NCI-H226 (cell line): ENCODE results near the gene TIAM1.

ENCODE experiments used
- DNase-seq: peaks from one replicate; pipeline ENCODE4 v3.0.0-alpha.2; 2015

TIAM1 gene

DNA sequence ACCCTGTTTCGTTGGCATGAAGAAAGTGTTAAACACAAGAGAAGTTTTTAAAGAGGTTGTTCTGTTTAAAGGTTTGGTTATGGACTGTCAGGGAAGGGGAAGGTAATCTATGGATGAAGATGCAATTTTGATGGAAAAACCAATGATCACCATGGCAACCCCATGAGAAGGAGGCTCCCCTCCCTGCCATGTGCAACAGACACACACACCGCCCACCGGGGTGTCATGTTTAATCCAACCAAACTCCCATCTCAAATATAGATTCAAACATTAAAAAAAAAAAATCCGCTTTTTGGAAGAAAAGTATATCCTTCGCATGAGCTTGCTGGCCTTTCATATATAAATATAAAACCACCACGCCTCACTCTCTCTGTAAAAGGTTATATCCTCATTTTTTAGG lies 224.9 kb downstream of the TIAM1 start:
- no peak for DNase-seq

DNA sequence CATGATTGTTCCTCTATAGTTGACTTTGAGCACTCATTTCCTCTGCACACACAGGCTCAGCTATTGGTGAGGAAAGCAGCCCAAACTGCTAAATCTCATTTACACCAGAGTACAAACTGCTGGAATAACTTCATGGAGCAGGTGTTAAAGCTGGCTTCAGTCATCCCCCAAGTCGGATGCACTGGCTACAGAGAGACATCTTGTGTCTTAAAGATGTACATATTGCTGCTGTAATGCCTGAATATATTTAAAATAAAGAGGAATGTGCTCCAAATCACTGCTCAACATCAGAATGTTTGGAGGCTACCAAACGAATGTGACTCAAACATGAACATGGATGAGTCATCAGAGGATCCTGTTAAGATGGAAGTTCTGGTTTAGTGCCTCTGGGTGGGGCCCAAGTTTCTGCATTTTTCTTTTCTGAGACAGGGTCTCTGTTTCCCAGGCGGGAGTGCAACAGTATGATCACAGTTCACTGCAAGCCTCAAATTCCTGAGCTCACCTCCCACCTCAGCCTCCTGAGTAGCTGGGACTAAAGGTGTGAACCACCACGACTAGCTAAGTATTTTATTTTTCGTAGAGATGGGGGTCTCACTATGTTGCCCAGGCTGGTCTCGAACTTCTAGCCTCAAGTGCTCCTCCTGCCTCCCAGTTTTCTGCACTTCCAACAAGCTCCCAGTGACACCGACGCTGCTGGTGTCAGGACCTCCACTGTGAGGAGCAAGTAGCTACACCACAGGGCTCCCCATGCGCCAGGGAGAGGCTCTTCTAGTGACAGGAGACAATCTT lies 226.7 kb downstream of the TIAM1 start:
- peak; percentile 71 for DNase-seq

DNA sequence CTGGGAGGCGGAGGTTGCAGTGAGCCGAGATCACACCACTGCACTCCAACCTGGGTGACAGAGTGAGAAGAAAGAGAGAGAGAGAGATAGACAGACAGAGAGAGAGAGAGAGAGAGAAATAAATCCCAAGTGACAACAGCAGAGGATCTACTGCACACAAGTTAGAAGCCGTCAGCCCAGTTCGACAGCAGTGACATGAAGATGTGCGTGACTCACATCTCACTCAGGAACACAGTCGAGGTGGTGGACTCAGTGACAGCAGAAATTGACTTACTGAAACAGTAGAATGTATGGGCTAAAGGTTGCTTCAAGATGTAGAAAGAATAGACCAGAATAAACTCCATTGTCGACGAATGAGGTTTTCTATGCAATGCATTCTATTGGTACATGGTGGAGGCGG lies 228.8 kb downstream of the TIAM1 start:
- no peak for DNase-seq

DNA sequence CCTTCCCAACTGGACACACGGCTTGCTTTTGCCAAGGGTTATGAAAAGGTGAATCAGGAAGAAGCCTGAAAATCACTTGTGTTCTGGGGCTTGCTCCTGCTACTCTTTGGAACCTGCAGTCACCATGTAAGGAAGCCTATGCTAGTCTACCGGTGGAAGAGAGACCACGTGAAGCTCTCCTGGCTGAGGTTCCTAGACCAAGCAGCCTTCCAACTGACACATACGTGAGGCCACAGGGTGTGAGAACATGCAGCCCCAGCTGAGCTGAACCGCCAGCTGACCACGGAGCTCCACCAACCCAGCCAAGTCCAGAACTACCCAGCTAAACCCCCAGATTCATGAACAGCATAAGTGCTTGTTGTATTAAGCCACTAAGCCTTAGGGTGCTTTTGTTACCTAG lies 233.0 kb downstream of the TIAM1 start:
- no peak for DNase-seq

DNA sequence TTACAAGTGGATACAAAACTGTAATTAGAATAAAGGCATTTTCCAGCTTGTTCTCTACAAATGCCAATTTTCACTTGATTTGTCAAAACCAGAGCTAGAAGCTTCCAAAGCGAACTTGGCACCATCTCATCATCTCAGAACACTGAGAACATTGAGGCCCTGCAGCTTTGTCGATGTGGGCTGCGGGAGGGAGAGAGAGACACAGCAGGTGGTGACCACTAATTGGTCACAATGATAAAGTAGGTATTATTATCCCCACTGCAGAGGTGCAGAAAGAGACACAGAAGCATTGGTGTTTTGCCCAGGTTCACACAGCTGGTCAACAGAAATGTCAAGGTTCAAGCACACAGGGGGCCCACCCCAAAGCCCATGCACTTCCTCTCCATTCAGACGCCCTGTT lies 233.6 kb downstream of the TIAM1 start:
- DNase-seq: no peak

DNA sequence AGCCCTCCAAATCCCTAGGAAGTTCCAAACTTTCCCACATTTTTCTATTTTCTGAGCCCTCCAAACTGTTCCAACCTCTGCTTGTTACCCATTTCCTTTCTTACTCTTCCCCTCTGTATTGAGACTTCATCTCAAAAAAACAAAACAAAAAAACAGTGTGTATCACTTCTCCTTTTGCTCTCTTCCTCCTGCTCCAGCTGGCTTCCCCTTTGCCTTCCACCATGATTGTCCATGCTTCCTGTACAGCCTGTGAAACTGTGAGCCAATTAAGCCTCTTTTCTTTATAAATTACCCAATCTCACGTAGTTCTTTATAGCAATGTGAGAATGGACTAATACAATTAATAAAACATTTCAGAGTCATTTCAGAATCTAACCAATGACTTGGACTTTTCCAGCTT lies 236.2 kb downstream of the TIAM1 start:
- no peak for DNase-seq

DNA sequence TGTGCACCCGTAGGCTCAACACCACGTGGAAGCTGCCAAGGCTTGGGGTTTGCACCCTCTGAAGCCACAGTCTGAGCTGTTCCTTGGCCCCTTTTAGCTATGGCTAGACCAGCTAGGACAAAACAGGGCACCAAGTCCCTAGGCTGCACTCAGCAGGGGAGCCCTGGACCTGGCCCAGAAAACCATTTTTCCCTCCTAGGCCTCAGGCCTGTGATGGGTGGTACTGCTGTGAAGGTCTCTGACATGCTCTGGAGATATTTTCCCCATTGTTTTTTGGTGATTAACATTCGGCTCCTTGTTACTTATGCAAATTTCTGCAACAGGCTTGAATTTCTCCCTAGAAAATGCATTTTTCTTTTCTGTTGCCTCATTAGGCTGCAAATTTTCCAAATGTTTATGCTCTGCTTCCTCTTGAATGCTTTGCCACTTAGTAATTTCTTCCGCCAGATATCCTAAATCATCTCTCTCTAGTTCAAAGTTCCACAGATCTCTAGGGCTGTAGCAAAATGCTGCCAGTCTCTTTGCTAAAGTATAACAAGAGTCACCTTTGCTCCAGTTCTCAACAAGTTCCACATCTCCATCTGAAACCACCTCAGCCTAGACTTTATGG lies 236.8 kb downstream of the TIAM1 start:
- DNase-seq: no peak

DNA sequence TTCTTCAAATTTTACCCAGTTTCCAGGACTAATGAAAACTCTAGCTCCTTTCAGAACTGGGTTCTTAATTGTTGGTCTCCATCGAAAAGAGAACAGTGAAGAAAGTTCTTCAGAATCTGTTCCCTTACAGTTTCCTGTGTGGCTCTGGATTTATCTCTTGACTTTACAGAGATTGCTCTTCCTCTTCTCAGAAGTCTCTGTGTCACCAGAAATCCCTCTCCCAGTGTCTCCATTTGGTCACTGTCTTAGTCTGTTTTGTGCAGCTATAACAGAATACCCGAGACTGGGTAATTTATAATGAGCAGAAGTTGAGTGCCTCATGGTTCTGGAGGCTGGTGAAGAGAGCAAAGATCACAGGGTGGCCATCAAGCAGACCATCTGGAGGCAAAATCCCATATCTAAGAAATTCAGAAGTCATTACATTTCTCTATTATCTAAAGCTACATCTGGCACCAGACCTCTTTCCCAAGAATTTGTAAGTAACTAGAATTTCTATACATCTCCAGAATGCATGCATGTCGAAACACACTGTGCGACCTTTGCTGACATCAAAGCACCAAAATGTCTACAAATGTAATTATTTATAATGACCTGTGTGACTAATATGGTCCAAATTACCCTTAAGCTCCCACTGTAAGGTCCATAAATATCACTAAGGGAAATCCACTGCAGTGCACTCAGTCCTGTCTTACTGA lies 240.3 kb downstream of the TIAM1 start:
- DNase-seq: no peak

DNA sequence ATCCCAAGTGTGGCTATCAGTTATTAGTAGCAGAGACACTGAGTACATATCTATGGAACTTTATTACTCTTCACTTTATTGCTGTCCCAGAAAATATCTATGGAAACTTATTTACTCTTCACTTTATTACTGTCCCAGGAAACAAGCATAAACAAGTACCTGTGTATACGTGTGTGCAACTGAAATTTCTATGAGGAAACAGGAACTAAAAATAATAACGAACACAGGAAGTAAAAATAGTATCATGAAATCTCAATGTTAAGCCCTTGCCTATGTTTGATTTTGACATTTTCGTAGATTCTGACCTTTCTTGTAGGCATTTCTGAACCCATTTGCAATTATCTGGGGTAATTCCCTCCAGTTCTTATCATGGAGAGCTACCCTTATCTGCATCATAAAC lies 240.9 kb downstream of the TIAM1 start:
- DNase-seq: no peak

DNA sequence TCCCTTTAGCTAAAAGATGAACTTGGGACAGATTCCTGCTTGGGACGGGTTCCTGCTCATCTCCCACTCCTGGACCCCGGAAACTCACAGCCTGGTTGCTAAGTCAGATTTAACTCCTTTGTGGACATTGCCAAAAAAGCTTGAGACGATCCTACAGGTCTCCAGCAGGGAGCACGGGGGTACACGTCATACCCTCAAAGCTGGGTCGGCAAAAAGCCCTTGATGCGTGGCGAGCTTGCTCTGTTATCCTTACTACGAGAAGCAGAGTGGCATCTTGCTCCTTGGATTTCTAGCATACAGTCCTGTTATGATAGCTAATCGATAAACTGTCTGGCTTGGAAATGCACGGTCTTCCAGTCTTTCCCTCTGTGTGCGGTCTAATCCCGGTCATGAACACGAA lies 244.9 kb downstream of the TIAM1 start:
- DNase-seq: no peak

DNA sequence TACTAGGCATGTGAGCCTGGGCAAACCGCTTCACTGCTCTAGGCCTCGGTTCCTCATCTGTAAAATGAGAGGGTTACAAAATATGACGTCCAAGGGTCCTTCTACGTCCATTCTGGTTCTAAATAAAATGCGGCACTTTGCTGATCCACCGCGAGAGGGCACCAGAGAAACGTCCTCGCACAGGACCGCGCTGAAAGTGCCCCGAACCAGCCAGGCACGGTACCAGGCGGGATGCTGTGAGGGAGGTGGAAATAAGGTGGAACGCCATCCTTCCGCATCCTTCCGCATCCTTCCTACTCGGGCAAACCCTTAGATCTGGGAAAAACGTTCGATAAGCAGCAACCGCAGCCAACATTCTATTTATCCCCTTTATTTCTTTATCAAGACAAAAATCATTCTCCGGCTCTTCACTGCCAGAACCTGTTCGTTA lies 245.5 kb downstream of the TIAM1 start:
- DNase-seq: peak; percentile 24

DNA sequence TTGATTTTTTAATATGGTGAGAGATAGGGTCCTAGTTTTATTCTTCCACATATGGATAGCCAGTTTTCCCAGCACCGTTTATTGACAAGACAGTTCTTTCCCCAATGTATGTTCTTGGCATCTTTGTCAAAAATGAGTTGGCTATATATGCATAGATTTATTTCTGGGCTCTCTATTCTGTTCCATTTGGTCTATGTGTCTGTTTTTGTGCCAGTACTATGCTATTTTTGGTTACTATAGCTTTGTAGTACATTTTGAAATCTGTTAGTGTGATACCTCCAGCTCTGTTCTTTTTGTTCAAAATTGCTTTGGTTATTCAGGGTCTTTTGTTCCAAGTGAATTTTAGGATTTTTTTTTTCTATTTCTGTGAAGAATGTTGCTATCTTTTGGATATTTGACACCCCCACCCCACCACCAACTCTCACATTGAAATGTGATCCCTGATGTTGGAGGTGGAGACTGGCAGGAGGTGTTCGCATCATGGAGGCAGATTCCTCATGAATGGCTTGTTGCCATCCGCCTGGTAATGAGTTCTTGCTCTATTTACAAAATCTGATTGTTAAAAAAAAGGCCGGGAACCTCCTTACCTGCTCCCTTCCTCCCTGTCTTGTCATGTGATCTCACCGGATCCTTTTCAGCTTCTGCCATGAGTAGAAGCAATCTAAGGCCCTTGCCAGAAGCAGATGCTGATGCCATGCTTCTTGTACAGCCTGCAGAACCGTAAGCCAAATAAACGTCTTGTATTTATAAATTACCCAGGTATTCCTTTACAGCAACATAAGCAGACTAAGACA lies 251.0 kb downstream of the TIAM1 start:
- no peak for DNase-seq

DNA sequence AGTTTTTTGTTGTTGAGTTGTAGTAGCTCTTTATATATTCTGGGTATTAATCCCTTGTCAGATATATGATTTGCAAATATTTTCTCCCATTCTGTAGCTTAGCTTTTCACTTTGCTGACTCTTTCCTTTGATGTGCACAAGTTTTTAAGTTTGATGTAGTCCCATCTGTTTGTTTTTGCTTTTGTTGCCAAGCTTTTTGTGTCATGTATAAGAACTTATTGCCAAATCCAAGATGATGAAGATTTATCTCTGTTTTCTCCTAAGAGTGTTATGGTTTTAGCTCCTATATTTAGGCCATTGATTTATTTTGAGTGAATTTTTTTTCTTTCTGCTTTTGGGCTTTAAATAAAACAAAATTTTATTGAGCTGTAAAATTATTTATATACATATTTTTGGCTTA lies 253.7 kb downstream of the TIAM1 start:
- no peak for DNase-seq

DNA sequence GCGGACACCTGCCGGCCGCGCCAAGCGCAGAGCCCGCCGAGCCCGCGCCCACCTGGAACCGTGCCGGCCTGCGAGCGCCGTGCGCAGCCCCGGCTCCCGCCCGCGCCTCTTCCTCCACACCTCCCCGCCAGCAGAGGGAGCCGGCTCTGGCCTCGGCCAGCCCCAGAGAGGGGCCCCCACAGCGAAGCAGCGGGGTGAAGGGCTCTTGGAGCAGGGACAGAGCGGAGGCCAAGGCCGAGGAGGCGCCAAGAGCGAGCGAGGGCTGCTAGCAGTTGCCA lies 255.6 kb downstream of the TIAM1 start:
- no peak for DNase-seq

DNA sequence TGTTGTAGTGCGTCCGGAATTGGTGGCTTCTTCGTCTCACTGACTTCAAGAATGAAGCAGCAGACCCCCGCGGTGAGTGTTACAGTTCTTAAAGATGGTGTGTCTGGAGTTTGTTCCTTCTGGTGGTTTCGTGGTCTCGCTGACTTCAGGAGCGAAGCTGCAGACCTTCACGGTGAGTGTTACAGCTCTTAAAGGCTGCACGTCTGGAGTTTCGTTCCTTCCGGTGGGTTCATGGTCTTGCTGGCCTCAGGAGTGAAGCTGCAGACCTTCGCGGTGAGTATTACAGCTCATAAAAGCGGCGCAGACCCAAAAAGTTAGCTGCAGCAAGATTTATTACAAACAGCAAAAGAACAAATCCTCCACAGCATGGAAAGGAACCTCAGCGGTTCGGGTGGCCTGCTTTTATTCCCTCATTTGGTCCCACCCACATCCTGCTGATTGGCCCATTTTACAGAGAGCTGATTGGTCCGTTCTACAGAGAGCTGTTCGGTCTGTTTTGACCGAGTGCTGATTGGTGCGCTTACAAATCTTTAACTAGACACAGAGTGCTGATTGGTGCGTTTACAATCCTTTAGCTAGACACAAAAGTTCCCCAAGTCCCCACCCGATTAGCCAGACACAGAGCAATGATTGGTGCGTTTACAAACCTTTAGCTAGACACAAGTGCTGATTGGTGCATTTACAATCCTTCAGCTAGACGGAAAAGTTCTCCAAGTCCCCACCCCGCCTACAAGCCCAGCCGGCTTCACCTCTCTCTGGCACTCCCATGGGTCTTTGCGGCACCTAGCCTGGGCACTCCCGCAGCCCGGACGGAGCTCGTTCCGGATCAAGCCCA lies 256.2 kb downstream of the TIAM1 start:
- no peak for DNase-seq

DNA sequence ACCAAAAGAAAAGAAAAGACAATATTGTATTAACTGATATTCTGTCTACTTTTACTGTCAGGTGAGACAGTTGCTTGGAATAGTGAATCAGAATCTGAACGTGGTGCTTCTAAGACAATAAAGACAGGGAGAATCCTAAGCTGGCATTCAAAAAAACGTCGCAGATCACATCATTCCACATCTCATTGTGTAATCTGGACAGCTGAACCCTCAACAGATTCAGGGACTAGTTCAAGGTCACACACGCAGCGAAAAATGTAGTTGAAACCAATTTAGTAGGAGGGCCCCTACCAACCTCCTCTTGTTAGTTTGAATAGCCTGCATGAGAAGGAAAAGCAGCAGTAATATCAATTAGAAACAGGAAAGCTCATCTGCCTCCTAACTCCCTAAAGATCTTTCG lies 259.4 kb downstream of the TIAM1 start:
- no peak for DNase-seq

DNA sequence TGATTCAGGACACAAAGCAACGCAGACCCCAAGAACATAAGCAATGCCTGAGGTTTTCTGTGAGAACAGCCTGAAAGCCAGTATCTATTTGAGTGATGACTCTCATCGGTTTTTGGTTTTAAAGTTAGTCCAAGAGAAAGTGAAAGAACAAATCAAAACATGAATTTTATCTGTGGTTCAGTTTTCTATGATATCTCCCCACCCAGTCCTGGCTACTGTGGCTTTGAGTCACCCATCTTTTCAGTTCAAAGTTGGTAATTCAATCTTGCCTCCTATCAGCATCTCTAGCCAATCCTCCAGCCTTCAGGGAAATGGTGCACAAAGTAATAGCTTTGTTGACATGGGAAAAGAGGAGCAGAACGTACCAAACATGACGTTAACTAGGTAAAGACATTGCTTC lies 265.3 kb downstream of the TIAM1 start:
- DNase-seq: no peak

DNA sequence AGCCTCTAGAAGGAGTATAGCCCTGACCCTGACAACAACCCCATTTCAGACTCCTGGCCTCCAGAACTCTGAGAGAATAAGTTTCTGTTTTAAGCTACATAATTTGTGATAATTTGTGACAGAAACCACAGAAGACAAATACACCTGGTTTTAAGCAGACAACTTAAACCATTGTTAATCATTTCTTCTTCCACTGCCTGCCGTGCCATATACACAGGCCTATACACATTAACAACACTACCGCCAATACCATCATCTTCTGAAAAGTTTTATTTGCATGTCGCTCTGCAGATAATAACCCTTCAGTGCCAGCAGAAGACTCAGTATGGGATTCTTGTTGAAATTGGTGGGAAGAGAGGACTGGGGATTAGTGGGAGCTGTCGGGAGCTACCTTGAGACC lies 265.8 kb downstream of the TIAM1 start:
- no peak for DNase-seq

DNA sequence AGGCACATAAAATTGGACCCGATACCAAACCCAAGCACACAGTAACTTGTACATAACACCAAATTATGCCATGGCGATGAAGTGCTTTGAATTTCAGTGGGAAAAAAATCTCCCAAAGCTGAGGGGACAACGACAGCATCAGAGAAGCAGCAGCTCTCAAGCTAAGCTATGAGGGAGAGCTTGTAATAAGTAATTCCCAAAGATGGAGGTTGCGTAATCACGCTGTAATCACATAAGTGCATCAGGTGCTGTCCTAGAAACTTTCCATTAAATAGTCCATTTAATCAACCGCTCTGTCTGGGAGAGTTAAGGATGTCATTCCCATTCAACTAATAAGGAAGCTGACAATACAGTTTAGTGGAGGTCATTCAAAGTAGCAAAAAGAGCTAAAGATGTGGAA lies 268.2 kb downstream of the TIAM1 start:
- DNase-seq: no peak

DNA sequence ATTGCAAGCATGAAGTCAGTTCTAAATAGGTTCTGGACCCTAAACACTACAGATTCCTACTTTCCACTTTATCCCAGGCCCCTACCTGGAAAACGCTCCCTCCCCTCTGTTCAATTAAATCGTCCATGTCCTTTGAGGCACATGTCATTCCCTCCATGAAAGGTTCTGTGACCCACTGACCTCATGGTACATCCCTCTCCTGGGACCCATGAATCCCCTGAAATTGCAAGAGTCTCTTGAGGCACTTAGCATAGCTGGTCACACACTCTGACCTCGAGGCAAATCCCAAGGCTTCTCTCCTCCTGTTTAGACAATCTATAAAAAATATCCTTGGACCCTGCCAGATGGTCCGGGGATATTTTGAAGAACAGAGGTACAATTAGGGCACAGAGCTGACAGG lies 271.5 kb downstream of the TIAM1 start:
- no peak for DNase-seq
